SHP77 treated with DMSO at 0.1 percent for 48 hours (cell line): ENCODE data around the gene ATP2B1.

Experiments used
- DNase-seq: peaks from one replicate; lab custom pipeline; 2025; lab: John Stamatoyannopoulos, UW

The ATP2B1 gene

GRCh38 chr12:89692439-89692838 is 16.2 kb downstream of the ATP2B1 start:
- DNase-seq, result no peak

DNA sequence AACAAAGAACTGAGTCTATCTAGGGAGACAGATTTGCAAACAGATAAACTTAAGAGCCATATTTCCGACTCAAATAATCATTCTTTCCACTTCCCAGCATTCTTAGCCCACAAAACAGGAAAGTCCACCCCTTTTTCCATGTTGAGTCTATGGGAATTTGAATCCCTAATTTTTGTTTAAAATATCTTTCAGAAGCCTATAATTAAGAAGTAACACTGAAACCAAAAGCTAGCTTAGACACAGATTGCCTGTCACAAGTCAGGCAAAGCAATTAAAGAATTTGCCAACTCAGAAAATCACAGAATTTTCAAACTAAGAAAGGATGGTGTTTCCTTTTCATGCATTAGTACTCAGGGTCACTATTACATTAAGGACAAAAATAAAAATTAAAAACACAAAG is 17.0 kb downstream of the ATP2B1 start:
- no peak for DNase-seq

- no peak for DNase-seq
Measured at GRCh38 chr12:89690925-89691324, 17.7 kb downstream of the ATP2B1 start.

DNA sequence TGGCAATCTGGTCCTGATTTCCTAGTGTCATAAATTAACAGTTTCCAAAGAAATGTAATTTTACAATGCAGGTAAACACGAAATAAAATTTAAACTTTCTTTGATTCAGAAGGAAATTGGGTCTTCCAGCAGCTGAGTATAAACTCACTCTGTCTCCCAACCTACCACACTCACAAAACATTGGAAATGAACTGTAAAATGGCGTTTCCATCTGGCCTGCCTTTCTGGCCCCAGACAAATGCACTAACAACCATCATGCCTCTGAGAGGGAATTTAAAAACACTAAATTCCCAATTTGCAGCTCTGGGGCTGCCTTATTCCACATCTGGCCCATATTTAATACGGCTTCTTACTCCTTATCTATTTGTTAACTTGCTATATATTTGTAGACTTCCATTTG is 19.3 kb downstream of the ATP2B1 start:
- DNase-seq, result no peak

GRCh38 chr12:89686311-89686710 is 22.3 kb downstream of the ATP2B1 start:
- no peak for DNase-seq

GRCh38 chr12:89685363-89685972 is 23.2 kb downstream of the ATP2B1 start:
- DNase-seq, result no peak

DNA sequence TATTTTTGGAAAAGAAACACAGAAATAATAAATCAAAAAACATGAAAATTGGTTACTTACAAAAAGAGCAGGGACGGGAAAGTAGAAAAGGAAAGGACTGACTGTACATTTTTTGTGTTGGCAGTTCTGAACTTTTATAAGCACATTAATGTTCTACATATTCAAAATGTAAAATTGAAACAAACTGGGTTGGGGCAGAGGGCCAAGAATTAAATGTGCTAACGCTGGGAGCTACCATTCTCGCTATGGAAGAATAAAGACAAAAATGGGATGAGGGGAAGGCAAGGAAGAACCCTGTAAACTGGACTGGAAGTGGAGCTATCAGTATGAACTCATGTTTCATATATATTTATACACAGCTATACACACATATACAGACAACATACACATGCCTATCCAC is 24.5 kb downstream of the ATP2B1 start:
- DNase-seq, result no peak

- DNase-seq, result no peak
Measured at GRCh38 chr12:89682284-89682683, 26.4 kb downstream of the ATP2B1 start.

- no peak for DNase-seq
Measured at GRCh38 chr12:89680409-89680808, 28.2 kb downstream of the ATP2B1 start.

GRCh38 chr12:89679631-89680030 is 29.0 kb downstream of the ATP2B1 start:
- no peak for DNase-seq

- DNase-seq, result no peak
Measured at GRCh38 chr12:89678225-89678624, 30.4 kb downstream of the ATP2B1 start.

- no peak for DNase-seq
Measured at GRCh38 chr12:89676930-89677329, 31.7 kb downstream of the ATP2B1 start.

GRCh38 chr12:89674326-89674942 is 34.2 kb downstream of the ATP2B1 start:
- no peak for DNase-seq

DNA sequence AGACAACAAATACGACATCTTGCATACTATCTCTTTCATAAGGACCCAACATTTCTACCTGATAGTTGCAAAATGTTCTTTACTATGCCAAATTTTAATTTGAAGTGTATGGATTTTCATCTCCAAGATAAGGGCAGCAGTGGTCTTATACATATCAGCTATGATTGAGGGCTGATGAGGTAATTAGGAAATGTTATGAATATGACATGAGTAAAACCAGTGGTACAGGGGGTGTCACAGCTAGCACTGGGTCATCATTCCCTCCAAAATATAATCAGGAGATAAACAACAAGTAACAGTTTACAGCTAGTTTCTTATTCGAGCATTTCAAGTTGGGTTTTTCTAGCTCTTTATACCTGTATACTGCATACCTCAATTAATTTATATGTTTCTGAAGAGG is 35.0 kb downstream of the ATP2B1 start:
- DNase-seq, result no peak

- DNase-seq, result no peak
Measured at GRCh38 chr12:89672589-89672979, 36.1 kb downstream of the ATP2B1 start.

- no peak for DNase-seq
Measured at GRCh38 chr12:89671469-89671868, 37.2 kb downstream of the ATP2B1 start.

- no peak for DNase-seq
Measured at GRCh38 chr12:89669197-89669596, 39.4 kb downstream of the ATP2B1 start.

DNA sequence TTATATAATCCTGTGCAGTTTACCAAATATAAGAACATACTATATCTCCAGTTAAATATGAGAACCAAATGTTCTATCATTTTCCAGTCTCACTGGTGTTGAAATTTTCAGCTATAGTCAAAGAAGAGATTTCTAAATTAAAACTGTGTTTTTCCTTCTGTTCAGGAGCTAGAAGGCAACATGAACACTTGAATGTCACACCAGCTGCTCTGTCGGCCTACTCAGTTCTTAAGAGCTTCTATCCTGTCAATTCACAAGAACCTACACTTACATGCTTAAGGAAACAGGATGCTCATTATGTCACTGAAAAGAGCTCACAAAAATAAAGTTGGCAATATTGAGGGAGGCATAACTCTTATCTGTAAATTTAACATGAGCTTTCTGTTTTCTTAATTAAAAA is 43.1 kb downstream of the ATP2B1 start:
- no peak for DNase-seq

- no peak for DNase-seq
Measured at GRCh38 chr12:89664441-89664840, 44.2 kb downstream of the ATP2B1 start.

- DNase-seq, result no peak
Measured at GRCh38 chr12:89663577-89664357, 44.9 kb downstream of the ATP2B1 start.

DNA sequence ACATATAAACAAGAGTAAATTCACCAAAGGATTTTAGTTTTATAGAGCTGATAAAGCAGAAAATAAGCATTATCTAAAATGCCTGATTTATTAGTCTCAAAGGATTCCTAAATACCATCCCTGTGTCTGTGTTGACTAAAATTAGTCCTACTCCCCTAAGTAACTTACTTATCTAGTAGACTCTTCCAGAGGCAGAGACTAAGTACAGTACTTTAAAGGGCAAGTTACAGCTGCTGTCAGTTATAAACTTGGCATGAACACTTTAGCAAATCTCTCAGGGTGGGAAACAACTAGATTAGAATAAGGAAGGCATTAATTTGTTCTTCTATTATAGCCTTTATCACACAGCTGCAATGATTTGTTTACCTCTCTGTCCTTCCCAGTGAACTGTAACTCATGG is 46.0 kb downstream of the ATP2B1 start:
- no peak for DNase-seq

DNA sequence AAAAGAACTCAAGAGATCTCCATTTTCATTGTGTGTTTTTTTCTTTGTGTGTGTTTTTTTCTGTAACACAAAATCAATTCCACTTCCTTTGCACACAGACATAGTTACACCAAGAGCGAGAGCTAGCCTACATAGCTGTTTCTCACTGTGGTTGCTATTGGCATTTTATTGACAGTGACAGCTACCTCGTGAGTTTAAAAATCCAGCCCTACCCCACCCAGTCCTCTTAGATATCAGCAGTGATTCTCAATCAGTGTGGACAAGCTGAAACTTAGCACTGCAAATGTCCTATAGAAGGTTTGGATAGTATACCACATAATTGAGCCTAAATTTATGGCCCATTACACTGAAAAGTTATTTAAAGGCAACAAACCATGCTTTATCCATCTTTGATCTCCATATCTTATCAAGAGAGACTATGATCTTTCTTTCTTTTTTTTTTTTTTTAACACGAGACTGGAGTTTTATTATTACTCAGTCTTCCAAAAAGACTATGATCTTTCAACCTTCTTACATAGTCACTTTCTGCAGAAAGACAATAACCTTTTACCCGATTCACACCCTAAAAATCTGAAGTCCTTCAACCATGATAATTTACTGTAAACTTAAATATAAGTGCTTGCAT is 46.8 kb downstream of the ATP2B1 start:
- DNase-seq, result no peak

GRCh38 chr12:89657739-89658138 is 50.9 kb downstream of the ATP2B1 start:
- no peak for DNase-seq
